ENCODE measurements around the gene RFC4. TPM values are rescaled to one million over a fixed set of nuclear protein-coding genes. Genes with fewer than 3 reads are reported as not detected.

RFC4 gene
- total and polyA plus RNA-seq, 2 of the 13 experiments (the other 11 are each of a cell fraction or from before 2014, with no cell fraction given), result 18.5 to 103 TPM

DNA sequence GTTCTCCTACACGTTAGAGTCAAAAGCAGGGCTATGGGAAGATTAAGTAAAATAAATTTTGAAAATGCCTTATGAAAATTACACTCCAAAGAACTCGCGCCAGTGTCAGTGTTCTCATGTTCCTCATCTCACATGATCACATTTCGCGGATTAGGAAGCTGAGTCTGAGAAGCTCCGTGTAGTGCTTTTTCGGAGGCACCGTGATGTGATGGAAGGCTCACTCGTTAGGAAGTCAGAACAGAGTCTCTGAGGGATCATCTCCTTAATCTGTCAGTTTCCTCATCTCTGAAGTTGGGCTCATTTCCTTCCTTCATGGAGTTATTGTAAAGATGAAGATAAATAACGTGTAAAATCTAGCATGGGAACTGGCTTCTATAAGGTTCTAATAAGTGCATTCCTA, 39.5 kb upstream of the RFC4 start:
- H3K27me3 ChIP-seq (ENCODE audit: control insufficient read depth in 1 of 2, insufficient read depth in 2 of 2, low read length in 2 of 2), result peaks cover 4 to 23% of the 10 kb centered on the region in 2 experiments; a peak in 3 of 5 replicates
- no peak overlapping the region for H2AFZ ChIP-seq (ENCODE audit: low read length)
- H4K20me1 ChIP-seq (ENCODE audit: insufficient read depth, low read length), result no peaks in the 10 kb centered on the region
- no TSS peak for BruUV-seq (replicated peaks)
- intact Hi-C loops (cut with micrococcal nuclease; ENCODE audit: unreplicated experiment) (loop anchor here (5.0 kb wide), 1 partner anchor 307 kb away; no protein-coding TSS in a partner anchor), in situ Hi-C loops (cut with HindIII; ENCODE audit: extremely low pct_ligation_motif_present, low pct_unique_long_range_greater_than_20kb) (no loop called here)
- ATAC-seq (no peak), FAIRE-seq (no peak), DNase-seq (ENCODE audit: low spot score) (no peak)
- TF ChIP-seq RXRB (CRISPR knock-in tag; IDR thresholded peaks at IDR 0.05; ENCODE audit: borderline replicate concordance), result no peak
- no peak for TF ChIP-seq NAIF1 (CRISPR knock-in tag; IDR thresholded peaks at IDR 0.05; ENCODE audit: borderline replicate concordance)
- TF ChIP-seq ZNF772 (CRISPR knock-in tag; IDR thresholded peaks at IDR 0.05), result no peak
- no peak for TF ChIP-seq MATR3 (CRISPR knock-in tag; IDR thresholded peaks at IDR 0.05)
- TF ChIP-seq, protein P1, sequence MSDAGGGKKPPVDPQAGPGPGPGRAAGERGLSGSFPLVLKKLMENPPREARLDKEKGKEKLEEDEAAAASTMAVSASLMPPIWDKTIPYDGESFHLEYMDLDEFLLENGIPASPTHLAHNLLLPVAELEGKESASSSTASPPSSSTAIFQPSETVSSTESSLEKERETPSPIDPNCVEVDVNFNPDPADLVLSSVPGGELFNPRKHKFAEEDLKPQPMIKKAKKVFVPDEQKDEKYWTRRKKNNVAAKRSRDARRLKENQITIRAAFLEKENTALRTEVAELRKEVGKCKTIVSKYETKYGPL (CRISPR knock-in tag; IDR thresholded peaks at IDR 0.05), result no peak
- no peak for TF ChIP-seq ZNF207 (IDR thresholded peaks at IDR 0.05; ENCODE audit: borderline replicate concordance)
- no peak for TF ChIP-seq SNAPC4 (CRISPR knock-in tag; IDR thresholded peaks at IDR 0.05)
- TF ChIP-seq NCOA5 (CRISPR knock-in tag; IDR thresholded peaks at IDR 0.05), result no peak
- TF ChIP-seq ZNF547 (CRISPR knock-in tag; IDR thresholded peaks at IDR 0.05), result no peak
- no peak for TF ChIP-seq MLLT10 (CRISPR knock-in tag; IDR thresholded peaks at IDR 0.05)
- TF ChIP-seq ZNF34 (CRISPR knock-in tag; IDR thresholded peaks at IDR 0.05; ENCODE audit: borderline replicate concordance), result no peak
- no peak for TF ChIP-seq ZNF501 (CRISPR knock-in tag; IDR thresholded peaks at IDR 0.05)
- no peak for TF ChIP-seq ESRRA (CRISPR knock-in tag; IDR thresholded peaks at IDR 0.05; ENCODE audit: low read depth)
- no peak for TF ChIP-seq FOSL2 (CRISPR knock-in tag; IDR thresholded peaks at IDR 0.05)
- TF ChIP-seq MZF1 (CRISPR knock-in tag; IDR thresholded peaks at IDR 0.05; ENCODE audit: borderline replicate concordance), result no peak
- no peak for TF ChIP-seq NFE2L2 (IDR thresholded peaks at IDR 0.05; ENCODE audit: low read length)
- TF ChIP-seq ZFAT (CRISPR knock-in tag; conservative IDR thresholded peaks at IDR 0.05), result no peak
- TF ChIP-seq NCOR1 (IDR thresholded peaks at IDR 0.05; ENCODE audit: borderline replicate concordance, low read length), result no peak
- TF ChIP-seq KLF13 (CRISPR knock-in tag; IDR thresholded peaks at IDR 0.05), result no peak
- no peak for TF ChIP-seq HIC2 (CRISPR knock-in tag; IDR thresholded peaks at IDR 0.05; ENCODE audit: low read depth)
- H3K79me2 ChIP-seq (ENCODE audit: insufficient read depth, low read length), result no peaks in the 10 kb centered on the region
- no peaks in the 10 kb centered on the region for H3K9me3 ChIP-seq (ENCODE audit: low read length)
- no peak overlapping the region for H3K9ac ChIP-seq (ENCODE audit: insufficient read depth, low read depth, low read length)
- POLR2A ChIA-PET, result no interaction called here
- H3K4me2 ChIP-seq (ENCODE audit: low read depth, low read length), result no peak overlapping the region
- peaks cover 17% of the 10 kb centered on the region for H3K4me1 ChIP-seq (ENCODE audit: insufficient read depth, low read length)
- CTCF ChIA-PET (ENCODE audit: low intra/inter-chr PET ratio, low total read pairs), result no interaction called here
- no peak overlapping the region for H3K4me3 ChIP-seq (replicated peaks in 1 of 3; ENCODE audit: insufficient read depth in 1 of 3, low read depth in 2 of 3, low read length in 3 of 3)
- H3K36me3 ChIP-seq (replicated peaks in 1 of 2; ENCODE audit: control insufficient read depth in 1 of 2, insufficient read depth in 2 of 2, low read length in 2 of 2), result no peaks in the 10 kb centered on the region
- WGBS (ENCODE audit: low lambda C conversion rate), result 61% methylated on average over 10 of the region's 10 CpGs
- no peak overlapping the region for H3K27ac ChIP-seq (ENCODE audit: extremely low read length, insufficient read depth, low read length)

Measured in HepG2 (cell line).